ENCODE measurements around the gene CELA2B. TPM values are rescaled to one million over a fixed set of nuclear protein-coding genes. Genes with fewer than 3 reads are reported as not detected.

The CELA2B gene
- total and polyA plus RNA-seq, 2 of the 8 experiments (the other 6 are each of a cell fraction or from before 2014, with no cell fraction given), result not detected

DNA sequence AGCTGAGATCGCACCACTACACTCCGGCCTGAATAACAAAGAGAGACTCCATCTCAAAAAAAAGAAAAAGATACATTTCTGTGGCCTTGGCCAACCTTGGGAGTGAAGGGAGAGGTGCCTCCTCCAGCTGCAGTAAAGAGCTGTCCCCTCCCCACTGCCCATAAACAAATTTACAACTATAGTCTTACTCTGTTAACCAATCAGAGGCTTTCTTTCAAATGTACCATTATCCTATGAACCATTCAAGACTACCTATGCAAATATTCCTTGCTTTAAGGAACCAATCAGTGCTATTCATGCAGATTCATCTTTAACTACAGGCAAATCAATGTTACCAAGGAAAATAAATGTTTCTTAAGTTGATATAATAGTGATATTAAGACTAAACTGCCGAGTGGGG, 1.0 kb downstream of the CELA2B start:
- ChIA-PET CTCF (ENCODE audit: partially characterized antibody) (interaction anchor here (0.9 kb wide), 1 partner anchor 49 kb away, joined by 5 read pairs; no protein-coding TSS in a partner anchor), POLR2A (ENCODE audit: partially characterized antibody) (no interaction called here)
- no peaks in the 10 kb centered on the region for H3K79me1 ChIP-seq (ENCODE audit: low read depth, low read length)
- H3K23me2 ChIP-seq (ENCODE audit: low read depth, low read length), result no peaks in the 10 kb centered on the region
- no peak overlapping the region for H3K4me2 ChIP-seq (ENCODE audit: insufficient read depth in 1 of 2, low read depth in 2 of 2, low read length in 2 of 2)
- H3K14ac ChIP-seq (ENCODE audit: insufficient read length), result no peak overlapping the region
- FAIRE-seq (no peak), DNase-seq (ENCODE audit: low read depth in 1 of 2, low spot score in 2 of 2) (no peak)
- no peak overlapping the region for H3K4ac ChIP-seq (replicated peaks; ENCODE audit: insufficient read length, low read depth, low read length)
- H4K91ac ChIP-seq (replicated peaks; ENCODE audit: insufficient read length, low read length), result no peak overlapping the region
- peaks cover 0 to 3% of the 10 kb centered on the region in 2 experiments for H4K20me1 ChIP-seq (replicated peaks in 1 of 2; ENCODE audit: control insufficient read depth in 1 of 2, insufficient read depth in 2 of 2, low read length in 2 of 2)
- H4K8ac ChIP-seq (ENCODE audit: extremely low read depth, insufficient read depth, low read length), result no peak overlapping the region
- WGBS, 2 experiments (ENCODE audit: extremely low coverage in 1 of 2, insufficient coverage in 1 of 2, insufficient read length in 1 of 2, insufficient replicate concordance in 2 of 2, low coverage in 1 of 2, low lambda C conversion rate in 2 of 2, missing lambda C conversion rate in 1 of 2), result 93% methylated on average over 3 of the region's 3 CpGs; no CpG with 5 or more reads in 1 of the 2 experiments
- H2AFZ ChIP-seq (ENCODE audit: low read length), result no peak overlapping the region
- H4K5ac ChIP-seq (ENCODE audit: insufficient read length, low read depth, low read length), result no peak overlapping the region
- H3K9me3 ChIP-seq (ENCODE audit: insufficient read depth in 2 of 2, low read depth in 1 of 2, low read length in 1 of 2), result no peaks in the 10 kb centered on the region
- H2BK12ac ChIP-seq (ENCODE audit: low read depth, low read length), result no peak overlapping the region
- no peaks in the 10 kb centered on the region for H3K36me3 ChIP-seq (ENCODE audit: control insufficient read depth in 2 of 4, insufficient read depth in 4 of 4, low read length in 3 of 4)
- H2BK15ac ChIP-seq (ENCODE audit: low read length), result no peak overlapping the region
- H2AK5ac ChIP-seq (ENCODE audit: low read depth, low read length), result no peak overlapping the region
- no peak overlapping the region for H3K18ac ChIP-seq (ENCODE audit: extremely low read depth, low read length)
- H3K9ac ChIP-seq (replicated peaks in 1 of 4; ENCODE audit: extremely low read depth in 1 of 4, low read depth in 3 of 4, low read length in 3 of 4), result no peak overlapping the region
- H3K27ac ChIP-seq (ENCODE audit: low read depth, low read length), result no peak overlapping the region
- H2BK5ac ChIP-seq (ENCODE audit: low read depth, low read length), result no peak overlapping the region
- H2BK20ac ChIP-seq (ENCODE audit: low read length), result no peak overlapping the region
- H2BK120ac ChIP-seq (replicated peaks; ENCODE audit: low read depth, low read length), result no peak overlapping the region
- no peak overlapping the region for H3K4me3 ChIP-seq (ENCODE audit: extremely low read depth in 1 of 4, insufficient read depth in 2 of 4, low read depth in 3 of 4, low read length in 4 of 4)
- H3K56ac ChIP-seq (replicated peaks; ENCODE audit: insufficient read length, low read depth, low read length), result no peak overlapping the region
- H3K4me1 ChIP-seq (replicated peaks in 1 of 4; ENCODE audit: control insufficient read depth in 3 of 4, insufficient read depth in 4 of 4, low read length in 3 of 4), result no peaks in the 10 kb centered on the region; a peak in 1 of 7 replicates
- H3K27me3 ChIP-seq (replicated peaks in 1 of 4; ENCODE audit: control insufficient read depth in 3 of 4, extremely low read depth in 1 of 4, insufficient read depth in 3 of 4, low read length in 3 of 4), result no peaks in the 10 kb centered on the region
- no peak overlapping the region for H3K23ac ChIP-seq (ENCODE audit: insufficient read length)
- no peaks in the 10 kb centered on the region for H3K79me2 ChIP-seq (ENCODE audit: control insufficient read depth in 1 of 2, insufficient read depth in 2 of 2, low read length in 2 of 2)
- TF ChIP-seq RFX5 (IDR thresholded peaks at IDR 0.05; ENCODE audit: borderline replicate concordance, low read depth, low read length) (no peak), POLR2A (IDR thresholded peaks at IDR 0.05; ENCODE audit: control extremely low read depth in 1 of 2, low read depth in 2 of 2, low read length in 2 of 2) (no peak), CHD1 (IDR thresholded peaks at IDR 0.05; ENCODE audit: low read depth, low read length) (no peak), HDAC6 (IDR thresholded peaks at IDR 0.05; ENCODE audit: low read depth, low read length) (no peak), JUND (IDR thresholded peaks at IDR 0.05; ENCODE audit: low read length) (no peak), FOSL1 (IDR thresholded peaks at IDR 0.05; ENCODE audit: insufficient read depth, low read depth, low read length) (no peak), RBBP5 (IDR thresholded peaks at IDR 0.05; ENCODE audit: borderline replicate concordance, low read depth, low read length) (no peak), RAD21 (IDR thresholded peaks at IDR 0.05 in 1 of 2, conservative IDR thresholded peaks at IDR 0.05 in 1 of 2; ENCODE audit: low read depth in 2 of 2, low read length in 2 of 2) (no peak), TCF12 (IDR thresholded peaks at IDR 0.05; ENCODE audit: low read depth, low read length) (no peak), ASH2L (IDR thresholded peaks at IDR 0.05; ENCODE audit: low read length) (no peak), EGR1 (IDR thresholded peaks at IDR 0.05; ENCODE audit: borderline replicate concordance, low read depth, low read length) (no peak)

Measured in H1 (cell line).